ENCODE measurements around the gene TRERF1.

DNA sequence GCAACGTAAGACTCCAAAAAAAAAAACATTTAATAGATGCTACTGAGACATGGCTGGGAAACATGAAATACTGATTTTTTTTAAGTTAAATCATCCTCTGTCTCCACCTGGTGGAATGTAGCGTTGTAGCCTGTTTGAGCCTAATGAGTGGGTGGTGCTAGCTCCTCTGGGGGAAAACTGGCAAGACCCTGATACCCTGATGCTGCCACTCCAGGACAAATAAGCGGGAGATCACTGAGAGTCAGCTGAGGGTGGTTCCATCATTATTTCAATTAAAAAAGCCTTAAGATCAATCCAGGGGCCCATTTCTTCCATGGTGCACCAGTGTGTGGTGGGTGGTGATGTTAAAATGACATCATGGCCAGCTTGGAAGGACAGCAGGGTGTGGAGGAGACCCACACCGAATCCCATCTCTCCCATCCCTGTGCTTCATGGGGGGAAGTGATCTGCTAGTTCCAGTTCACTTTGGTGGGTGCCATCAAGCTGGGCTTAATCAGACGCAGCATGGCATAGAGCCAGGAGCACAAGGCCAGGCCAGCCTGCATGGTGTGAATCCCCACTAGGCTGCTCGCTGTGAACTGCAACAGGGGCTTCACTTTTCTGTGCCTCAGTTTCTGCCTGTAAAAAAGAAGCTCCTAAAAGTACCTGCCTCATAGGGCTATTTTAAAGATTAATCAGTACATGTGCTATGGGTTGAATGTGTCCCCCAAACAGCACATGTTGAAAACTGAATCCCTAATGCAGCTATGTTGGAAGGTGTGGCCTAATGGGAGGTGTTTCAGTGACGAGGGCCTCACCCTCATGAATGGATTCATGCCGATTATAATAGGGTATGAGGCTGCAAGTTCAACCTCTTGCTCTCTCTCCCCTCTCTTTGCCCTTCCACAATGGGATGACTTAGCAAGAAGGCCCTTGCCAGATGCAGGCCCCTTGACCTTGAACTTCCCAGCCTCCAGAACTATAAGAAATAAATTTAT lies 221.1 kb downstream of the TRERF1 start:
- TF ChIP-seq, protein P1, sequence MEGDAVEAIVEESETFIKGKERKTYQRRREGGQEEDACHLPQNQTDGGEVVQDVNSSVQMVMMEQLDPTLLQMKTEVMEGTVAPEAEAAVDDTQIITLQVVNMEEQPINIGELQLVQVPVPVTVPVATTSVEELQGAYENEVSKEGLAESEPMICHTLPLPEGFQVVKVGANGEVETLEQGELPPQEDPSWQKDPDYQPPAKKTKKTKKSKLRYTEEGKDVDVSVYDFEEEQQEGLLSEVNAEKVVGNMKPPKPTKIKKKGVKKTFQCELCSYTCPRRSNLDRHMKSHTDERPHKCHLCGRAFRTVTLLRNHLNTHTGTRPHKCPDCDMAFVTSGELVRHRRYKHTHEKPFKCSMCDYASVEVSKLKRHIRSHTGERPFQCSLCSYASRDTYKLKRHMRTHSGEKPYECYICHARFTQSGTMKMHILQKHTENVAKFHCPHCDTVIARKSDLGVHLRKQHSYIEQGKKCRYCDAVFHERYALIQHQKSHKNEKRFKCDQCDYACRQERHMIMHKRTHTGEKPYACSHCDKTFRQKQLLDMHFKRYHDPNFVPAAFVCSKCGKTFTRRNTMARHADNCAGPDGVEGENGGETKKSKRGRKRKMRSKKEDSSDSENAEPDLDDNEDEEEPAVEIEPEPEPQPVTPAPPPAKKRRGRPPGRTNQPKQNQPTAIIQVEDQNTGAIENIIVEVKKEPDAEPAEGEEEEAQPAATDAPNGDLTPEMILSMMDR (IDR thresholded peaks at IDR 0.05) = no peak
- no peak for TF ChIP-seq POLR2AphosphoS5 (IDR thresholded peaks at IDR 0.05)
- no peak for TF ChIP-seq EP300 (IDR thresholded peaks at IDR 0.05)
- TF ChIP-seq POLR2A (IDR thresholded peaks at IDR 0.05) = no peak

Measured in suprapubic skin (tissue), 4 donors.